ENCODE measurements around the gene TOR2A. TPM values are rescaled to one million over a fixed set of nuclear protein-coding genes. Genes with fewer than 3 reads are reported as not detected.

Gene TOR2A
- total RNA-seq, 1 donor from 2014 or later = 6.4 TPM

GRCh38 chr9:127779136-127779981 lies 44.3 kb upstream of the TOR2A start:
- Mint-ChIP-seq H3K27ac (ENCODE audit: unreplicated experiment) (peak overlapping the region; percentile 75), H3K27me3 (ENCODE audit: low read depth) (no peaks in the 10 kb centered on the region), H3K9me3 (ENCODE audit: low read depth) (no peaks in the 10 kb centered on the region), H3K4me3 (ENCODE audit: unreplicated experiment) (no peak overlapping the region), H3K4me1 (ENCODE audit: low read depth) (peaks cover 10% of the 10 kb centered on the region), H3K36me3 (ENCODE audit: low read depth) (no peaks in the 10 kb centered on the region)
- no peak for DNase-seq (ENCODE audit: low spot score)
- TF ChIP-seq CTCF (IDR thresholded peaks at IDR 0.05) = no peak

- Mint-ChIP-seq H3K4me1 (ENCODE audit: low read depth) (peaks cover 10% of the 10 kb centered on the region), H3K9me3 (ENCODE audit: low read depth) (no peaks in the 10 kb centered on the region), H3K4me3 (ENCODE audit: unreplicated experiment) (peak within 1 kb of the TSS; percentile 13), H3K27me3 (ENCODE audit: low read depth) (no peaks in the 10 kb centered on the region), H3K27ac (ENCODE audit: unreplicated experiment) (peak within 1 kb of the TSS; percentile 75), H3K36me3 (ENCODE audit: low read depth) (no peaks in the 10 kb centered on the region)
- DNase-seq (ENCODE audit: low spot score) = no peak
- no peak for TF ChIP-seq CTCF (IDR thresholded peaks at IDR 0.05)
Measured at GRCh38 chr9:127778280-127779135, 43.4 kb upstream of the TOR2A start, which contains the start of gene SH2D3C. Gene SH2D3C, minus strand, starts transcription at chr9:127778666. Its CDS starts 39 bp downstream, at chr9:127778627.

GRCh38 chr9:127777368-127777980 lies 42.4 kb upstream of the TOR2A start:
- no peaks in the 10 kb centered on the region for H3K36me3 Mint-ChIP-seq (ENCODE audit: low read depth)

GRCh38 chr9:127776924-127777289 lies 41.8 kb upstream of the TOR2A start:
- no peaks in the 10 kb centered on the region for H3K27me3 Mint-ChIP-seq (ENCODE audit: low read depth)
- H3K9me3 Mint-ChIP-seq (ENCODE audit: low read depth) = no peaks in the 10 kb centered on the region
- H3K4me3 Mint-ChIP-seq (ENCODE audit: unreplicated experiment) = no peak overlapping the region
- peaks cover 10% of the 10 kb centered on the region for H3K4me1 Mint-ChIP-seq (ENCODE audit: low read depth)
- DNase-seq (ENCODE audit: low spot score) = no peak
- TF ChIP-seq CTCF (IDR thresholded peaks at IDR 0.05) = no peak
- H3K36me3 Mint-ChIP-seq (ENCODE audit: low read depth) = no peaks in the 10 kb centered on the region
- H3K27ac Mint-ChIP-seq (ENCODE audit: unreplicated experiment) = no peak overlapping the region

More at GRCh38 chr9:127777368-127777980, 42.4 kb upstream of the TOR2A start:
- no peak overlapping the region for H3K4me3 Mint-ChIP-seq (ENCODE audit: unreplicated experiment)
- H3K9me3 Mint-ChIP-seq (ENCODE audit: low read depth) = no peaks in the 10 kb centered on the region
- TF ChIP-seq CTCF (IDR thresholded peaks at IDR 0.05) = no peak
- no peak for DNase-seq (ENCODE audit: low spot score)
- no peak overlapping the region for H3K27ac Mint-ChIP-seq (ENCODE audit: unreplicated experiment)
- H3K4me1 Mint-ChIP-seq (ENCODE audit: low read depth) = peaks cover 10% of the 10 kb centered on the region
- no peaks in the 10 kb centered on the region for H3K27me3 Mint-ChIP-seq (ENCODE audit: low read depth)
